ENCODE data around the gene CNOT1.
"Not testable (repeated sequence)": the region's sequence is repeated elsewhere in the genome, so short reads cannot be mapped to it uniquely, and the experiment has no call there.

CNOT1 gene

DNA sequence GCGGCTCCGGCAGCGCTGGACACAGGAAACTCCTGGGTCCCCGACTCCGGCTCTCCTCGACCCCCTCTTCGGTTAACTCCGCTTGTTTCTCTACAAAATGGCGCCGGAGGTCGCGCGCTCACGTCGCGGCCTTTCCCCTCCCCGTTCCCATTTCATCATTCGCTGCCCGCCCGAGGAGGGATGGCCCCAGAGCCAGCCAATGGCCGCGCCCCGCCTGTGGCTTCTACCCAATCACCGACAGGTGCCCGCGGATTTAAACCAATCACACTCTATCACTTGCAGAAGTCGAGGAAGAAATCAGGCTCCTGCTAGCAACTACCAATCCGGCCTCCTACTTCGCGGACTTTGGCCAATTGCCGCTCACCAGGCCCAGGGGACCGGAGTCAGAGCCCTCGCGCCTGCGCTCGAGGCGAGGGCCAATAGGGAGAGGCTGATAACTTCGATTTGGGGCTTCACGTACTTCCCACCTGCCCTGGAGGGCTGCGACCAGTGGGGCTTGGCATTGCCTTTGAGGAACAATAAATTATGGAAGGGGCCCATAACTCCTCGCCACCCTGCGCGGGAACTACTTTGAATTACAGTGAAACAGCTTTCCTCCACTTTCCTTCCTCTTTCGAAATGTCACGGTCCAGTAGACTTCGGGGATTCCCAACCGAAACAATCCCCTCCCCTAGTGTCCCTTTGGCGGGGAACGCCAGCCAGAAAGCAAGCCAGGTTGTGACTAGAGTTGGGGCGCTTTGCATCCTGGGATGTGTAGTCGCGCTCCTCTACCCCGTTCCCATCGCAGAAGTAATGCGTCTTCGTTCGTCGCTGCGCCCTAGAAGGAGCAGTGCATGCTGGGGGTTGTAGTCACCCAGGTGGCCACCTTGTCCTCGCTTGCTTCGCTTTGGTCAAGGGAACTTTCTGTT lies at the start of gene CNOT1:
CNOT1 (minus strand) TSS at position 94 of the 908 bp plus-strand sequence. CDS start 30,489 bp downstream, outside the sequence.
- peak; percentile 89 to 99 (median 98) for DNase-seq

DNA sequence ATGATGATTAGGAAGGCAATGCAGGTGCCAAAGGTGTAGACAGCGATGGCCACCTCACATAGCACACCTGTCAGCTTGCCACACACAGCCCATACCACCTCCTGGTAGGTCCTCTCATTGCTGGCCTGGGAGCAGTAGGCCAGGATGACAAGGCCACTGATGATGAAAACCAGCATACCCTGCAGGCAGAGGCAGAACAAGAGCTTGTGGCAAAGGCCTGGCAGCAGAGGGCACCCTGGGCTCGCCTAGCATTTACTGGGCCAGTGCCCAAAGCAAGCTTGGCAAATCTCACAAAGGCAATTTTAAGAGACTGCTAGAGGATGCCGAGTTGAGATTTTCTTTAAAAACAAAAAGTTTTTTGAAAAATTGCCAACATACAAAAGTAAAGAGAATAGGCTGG lies 49.1 kb upstream of the CNOT1 start:
- DNase-seq = peak in 41 of 56 donors; percentile 2 to 69 (median 34)

DNA sequence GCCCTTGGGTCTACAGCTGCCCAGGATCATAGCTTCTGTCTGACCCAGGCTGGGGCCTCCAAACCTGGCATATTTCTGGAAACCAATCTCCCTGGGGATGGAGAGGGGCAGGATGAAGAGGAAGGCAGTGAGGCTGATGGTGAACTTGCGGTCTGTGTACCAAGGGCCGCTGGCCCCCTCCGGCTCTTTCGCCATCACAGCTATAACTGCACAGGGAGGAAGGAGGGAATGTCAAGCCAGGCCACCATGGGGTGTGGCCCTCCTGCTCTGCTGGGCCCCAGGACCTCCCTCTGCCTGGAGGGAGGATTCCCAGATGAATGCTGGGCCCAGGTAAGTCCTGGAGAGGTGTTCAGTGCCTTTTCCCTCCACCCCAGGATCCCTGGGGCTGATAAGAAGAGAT lies 48.6 kb upstream of the CNOT1 start:
- DNase-seq = no peak

DNA sequence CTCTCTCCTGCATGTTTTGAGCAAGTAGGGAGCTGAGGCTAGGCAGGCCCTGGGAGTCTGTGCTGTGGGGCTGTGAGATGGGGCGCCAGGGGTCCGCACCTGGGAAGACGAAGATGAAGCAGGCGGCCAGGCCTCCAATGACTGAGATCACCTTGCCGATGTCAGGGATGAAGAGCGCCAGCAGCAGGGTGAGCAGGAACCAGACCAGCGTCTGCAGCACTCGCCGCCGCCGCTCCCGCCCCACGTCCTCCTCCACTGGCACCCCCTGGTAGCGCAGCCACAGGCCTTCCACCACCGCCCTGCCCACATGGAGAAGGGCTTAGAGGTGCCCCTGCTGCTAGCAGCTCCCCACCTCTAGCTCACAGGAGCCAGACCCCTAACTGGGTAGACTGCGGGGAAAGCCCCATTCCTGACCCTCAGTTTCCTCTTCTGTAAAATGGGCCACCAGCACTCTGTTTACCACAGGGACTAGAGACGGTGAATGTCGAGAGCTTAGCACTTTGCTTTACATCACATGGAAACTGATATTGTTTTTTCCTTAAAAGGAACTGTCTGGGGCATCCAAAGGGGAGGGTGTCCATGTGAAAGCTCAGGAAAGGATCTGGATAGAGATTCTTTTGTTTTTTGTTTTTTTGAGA lies 41.4 kb upstream of the CNOT1 start:
- no peak for DNase-seq

DNA sequence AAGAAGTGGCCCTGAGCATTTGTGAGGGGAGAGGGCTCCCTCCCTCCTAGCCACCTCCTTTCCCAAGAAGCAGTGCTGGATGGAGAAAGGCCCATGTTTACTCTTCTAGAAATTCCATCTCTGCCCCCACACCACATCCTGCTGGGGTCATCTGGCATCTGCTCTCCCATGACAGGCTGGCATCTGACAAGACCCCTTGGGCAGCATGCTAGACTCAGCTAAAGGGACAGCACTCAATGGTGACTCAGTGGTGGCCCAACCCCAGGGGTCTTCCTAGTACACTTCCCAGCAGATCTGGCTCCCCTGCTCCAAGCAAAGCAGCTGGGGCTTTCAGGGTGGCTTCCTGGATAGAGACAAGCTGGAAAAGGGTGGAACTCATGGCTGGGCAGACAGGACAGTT lies 40.6 kb upstream of the CNOT1 start:
- DNase-seq = no peak

DNA sequence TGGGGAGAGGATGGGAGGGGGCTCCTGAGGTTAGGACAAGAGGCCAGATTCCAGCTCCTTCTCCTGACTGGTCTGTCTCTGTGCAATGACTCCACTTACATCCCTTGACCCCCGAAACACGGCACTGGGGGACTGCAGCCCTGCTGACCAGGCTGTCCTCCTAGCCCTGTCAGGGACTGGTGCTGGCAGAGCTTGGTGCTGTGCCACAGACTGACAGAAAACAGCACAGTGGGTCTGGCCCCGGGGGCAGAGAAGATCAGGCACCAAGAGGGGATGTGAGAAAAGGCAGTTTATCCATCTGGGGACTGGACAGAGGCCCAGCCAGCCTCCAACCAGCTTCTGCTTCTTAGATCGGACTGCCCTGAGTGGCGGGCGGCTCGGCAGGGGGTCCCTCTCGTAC lies 35.6 kb upstream of the CNOT1 start:
- no peak for DNase-seq

DNA sequence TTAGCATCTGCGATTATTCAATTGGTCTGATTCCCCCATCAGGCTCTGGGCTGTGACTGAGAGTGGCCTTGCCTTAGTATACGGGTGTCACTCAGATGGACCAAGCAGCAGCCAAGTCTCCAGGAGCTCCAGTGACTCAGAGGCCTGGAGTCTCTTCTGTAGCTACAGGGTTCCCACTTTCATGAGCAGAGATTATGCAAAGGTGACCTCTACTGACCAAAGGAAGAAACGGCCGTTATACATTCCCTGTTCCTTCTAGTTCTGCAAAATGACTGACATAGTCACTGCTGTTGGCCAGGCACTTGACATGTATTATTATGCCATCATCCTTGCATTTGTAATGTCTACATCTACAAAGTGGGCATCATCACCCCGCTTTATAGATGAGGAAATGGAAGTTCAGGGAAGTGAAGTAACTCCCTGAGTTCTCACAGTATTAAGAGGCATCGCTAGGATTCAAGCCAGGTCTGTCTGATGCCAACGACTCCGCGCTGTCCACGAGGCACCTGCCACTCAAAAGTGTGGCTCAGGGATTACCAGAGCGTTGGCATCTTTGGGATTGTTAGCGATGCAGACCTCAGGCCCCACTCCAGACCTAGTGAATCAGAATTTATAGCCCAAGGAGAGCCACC lies 31.7 kb upstream of the CNOT1 start:
- DNase-seq = peak in 26 of 56 donors; percentile 8 to 61 (median 22)

DNA sequence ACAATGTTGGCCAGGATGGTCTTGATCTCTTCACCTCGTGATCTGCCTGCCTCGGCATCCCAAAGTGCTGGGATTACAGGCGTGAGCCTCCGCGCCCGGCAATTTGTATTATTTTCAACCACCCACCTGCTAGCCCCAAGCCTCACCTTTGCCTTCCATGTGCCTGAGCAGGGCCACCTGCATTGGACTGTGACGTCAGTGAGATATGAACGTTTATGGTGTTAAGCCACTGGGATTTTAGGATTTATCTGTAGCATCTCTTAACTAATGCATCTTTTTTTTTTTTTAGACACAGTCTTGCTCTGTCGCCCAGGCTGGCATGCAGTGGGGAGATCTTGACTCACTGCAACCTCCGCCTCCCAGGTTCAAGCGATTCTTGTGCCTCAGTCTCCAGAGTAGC lies 30.3 kb upstream of the CNOT1 start:
- DNase-seq = not testable (repeated sequence)

DNA sequence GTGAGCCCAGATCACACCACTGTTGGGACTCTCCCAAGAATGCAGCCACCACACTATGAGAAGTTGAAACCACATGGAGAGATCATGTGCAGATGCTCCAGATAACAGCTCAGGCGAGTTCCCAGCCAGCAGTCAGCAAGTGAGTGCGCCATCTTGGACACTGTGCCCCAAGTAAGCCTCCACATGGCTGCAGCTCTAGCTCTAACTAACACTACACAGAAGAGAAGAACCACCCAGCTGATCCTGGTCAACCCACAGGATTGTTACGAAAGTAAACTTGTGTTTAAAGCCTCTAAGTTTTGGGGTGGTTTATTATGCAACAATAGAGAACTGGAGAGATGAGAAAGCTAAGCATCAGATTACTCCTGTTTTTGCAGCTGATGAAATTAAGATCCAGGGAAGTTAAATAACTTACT lies 29.2 kb upstream of the CNOT1 start:
- DNase-seq = no peak

DNA sequence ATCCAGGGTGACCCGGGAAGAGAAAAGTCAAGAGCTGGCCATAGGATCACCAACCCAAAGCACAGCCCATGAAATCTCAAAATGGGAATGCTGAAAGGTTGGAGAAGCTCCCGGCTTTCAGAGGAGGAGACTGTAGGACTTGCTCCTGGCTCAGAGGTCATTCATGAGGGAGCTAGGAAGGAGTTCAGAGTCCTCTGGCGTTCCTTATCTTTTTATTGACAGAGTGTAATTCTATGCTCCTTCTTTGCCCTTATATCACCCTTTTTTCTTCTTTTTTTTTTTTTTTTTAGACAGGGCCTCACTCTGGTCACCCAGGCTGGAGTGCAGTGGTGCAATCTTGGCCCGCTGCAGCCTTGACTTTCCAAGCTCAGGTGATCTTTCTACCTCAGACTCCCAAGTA lies 27.3 kb upstream of the CNOT1 start:
- DNase-seq = no peak

DNA sequence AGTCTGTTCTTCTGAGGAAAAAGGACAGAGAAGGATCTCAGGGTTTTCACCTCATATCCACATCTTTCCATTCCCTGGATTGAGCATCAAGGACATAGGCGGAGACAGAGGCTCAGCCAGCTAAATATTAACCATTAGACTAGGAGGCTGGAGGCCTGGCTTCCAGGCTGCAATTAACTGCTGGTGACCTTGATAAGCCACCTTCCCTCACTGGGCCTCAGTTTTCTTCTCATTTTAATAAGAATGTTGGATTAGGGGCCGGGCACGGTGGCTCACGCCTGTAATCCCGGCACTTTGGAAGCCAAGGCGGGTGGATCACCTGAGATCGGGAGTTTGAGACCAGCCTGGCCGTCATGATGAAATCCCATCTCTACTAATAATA lies 25.6 kb upstream of the CNOT1 start:
- DNase-seq = no peak

DNA sequence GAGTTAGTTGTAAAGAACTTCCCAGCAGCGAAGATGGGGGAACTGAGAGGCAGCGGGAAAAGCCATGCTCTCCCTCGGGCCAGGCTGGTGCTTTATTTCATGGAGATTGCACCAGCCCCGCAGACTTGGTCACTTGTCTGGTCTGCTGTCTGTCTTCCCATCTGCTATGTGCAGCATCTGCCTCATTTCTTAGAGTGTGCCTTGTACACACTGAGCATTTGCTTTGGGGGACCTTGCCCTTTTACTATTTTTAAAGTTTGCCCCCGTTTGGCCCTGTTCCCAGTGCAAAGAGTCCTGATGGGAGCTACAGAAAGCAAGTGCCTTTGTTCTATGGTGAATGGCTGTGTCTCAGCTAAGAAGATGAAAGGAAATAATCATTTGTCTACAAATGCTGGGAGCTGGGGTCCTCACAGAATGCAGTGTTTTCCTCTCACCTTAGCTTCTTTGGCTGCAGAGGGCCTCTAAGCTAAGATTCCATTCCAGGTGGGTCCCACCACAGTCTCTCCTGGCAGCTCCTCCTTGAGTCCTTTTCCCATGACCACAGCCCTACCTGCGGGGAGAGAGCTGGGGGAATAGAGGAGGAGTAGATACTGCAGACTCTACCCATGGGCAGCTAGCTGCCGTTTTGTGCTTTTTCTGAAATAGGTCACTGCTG lies 25.1 kb upstream of the CNOT1 start:
- no peak for DNase-seq

DNA sequence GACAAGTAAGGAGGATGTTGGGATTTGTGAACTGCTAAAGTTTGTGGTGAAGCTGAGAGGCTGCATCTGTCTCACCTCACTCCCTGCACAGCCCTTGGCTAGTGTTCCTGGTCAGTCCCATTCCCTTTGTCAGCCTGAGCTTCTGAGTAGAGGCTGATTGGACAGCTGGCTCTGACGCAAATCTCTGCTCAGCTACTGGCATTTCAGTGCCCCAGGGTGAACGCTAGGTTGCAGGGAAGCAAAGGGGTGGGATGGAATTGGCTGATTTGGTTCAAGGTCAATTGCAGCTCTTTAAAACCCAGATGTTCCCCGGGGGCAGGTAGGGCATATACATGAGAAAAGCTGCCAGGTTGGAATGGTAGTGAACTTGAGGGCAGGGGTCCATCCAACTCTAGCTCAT lies 23.1 kb upstream of the CNOT1 start:
- no peak for DNase-seq

DNA sequence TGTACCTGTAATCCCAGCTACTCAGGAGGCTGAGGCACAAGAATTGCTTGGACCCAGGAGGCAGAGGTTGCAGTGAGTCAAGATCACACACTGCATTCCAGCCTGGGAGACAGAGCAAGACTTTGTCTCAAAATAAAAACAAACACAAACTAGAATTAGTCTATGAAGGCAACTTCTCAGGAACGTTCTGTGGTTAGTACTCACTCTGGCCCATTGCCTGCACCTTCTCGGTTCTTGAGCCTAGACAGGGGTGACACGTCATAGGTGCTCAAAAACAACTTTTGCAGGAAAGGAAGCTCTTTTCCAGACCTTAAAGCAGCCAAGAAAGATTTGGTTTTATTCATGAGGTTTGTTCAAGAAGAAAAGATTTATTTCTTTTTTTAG lies 22.3 kb upstream of the CNOT1 start:
- no peak for DNase-seq

DNA sequence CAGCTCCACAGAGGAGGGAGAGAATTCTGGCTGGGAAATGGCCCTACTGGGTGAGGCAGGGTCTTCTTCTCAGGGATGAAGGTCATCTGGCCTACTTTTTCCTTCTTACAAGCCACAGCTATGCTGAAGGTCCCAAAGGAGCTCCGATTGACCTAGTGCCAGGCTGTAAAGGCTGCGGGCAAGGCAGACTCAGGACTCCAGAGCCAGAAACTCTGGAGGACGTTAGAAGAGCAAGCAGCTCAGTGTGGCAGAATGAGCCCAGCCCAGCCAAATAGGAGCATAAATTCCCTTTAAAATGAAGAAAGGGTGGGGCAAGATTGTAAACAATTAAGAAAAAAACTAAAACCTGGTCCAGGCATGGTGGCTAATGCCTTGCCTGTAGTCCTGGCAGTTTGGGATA lies 20.1 kb upstream of the CNOT1 start:
- DNase-seq = no peak

DNA sequence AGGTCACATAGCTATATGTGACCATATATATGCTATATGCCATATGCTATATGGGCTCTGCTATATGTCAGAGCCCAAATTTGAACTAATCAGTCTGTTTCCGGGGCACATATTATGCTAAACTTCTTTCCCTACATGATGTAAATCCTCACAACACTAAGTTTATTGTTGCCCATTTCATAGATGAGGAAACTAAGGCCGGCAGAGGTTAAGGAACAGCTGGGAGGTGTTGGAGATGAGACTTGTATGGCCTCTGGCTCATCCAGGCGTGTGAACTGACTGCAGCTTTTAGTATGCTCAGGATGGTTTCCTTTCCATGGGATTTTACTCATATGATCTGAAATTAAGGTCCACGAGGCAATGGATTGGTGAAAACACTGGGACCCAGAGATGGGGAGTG lies 17.5 kb upstream of the CNOT1 start:
- no peak for DNase-seq

DNA sequence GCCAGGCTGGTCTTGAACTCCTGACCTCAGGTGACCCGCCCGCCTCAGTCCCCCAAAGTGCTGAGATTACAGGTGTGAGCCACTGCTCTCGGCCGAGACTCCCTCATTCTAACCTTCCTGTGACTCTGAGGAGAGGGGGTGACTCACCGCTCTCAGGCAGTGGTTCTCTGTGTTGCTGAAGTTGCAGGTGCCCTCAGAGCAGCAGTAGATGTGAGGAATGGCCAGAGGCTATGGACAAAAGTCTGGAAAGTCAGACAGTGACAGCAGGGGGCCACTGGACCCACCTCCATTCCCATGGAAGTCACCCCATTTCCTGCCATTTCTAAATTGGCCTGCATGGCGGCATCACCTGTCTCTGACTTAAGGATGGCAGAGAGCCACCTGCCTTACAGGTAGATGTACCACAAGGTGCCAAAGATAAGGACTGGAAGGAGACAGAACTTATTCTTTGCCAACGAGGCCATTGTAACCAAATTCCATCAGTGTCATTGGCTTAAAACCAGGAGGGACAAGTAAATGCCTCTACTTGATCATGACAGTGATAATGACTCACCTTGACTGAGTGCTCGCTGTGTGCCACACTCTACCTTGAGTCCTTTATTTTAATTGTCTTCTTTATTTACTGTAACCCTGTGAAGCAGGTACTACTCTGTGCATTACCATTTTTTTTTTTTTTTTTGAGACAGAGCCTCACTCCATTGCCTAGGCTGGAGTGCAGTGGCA lies 15.3 kb upstream of the CNOT1 start:
- no peak for DNase-seq

DNA sequence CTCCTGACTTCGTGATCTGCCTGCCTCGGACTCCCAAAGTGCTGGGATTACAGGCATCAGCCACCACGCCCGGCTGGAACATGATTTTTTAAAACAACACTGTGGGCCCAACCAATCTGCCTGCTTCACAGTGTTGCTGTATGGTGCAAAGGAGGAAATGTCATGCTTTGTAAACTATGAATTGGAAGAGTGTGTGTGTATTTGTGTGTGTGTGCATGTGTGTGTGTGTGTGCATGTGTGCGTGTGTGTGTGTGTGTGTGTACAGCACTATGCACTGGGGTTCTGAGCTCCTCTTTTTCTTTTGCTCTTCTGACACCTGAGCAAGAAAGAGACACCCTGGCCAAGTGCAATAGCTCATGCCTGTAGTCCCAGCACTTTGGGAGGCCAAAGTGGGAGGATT lies 14.5 kb upstream of the CNOT1 start:
- DNase-seq = no peak

DNA sequence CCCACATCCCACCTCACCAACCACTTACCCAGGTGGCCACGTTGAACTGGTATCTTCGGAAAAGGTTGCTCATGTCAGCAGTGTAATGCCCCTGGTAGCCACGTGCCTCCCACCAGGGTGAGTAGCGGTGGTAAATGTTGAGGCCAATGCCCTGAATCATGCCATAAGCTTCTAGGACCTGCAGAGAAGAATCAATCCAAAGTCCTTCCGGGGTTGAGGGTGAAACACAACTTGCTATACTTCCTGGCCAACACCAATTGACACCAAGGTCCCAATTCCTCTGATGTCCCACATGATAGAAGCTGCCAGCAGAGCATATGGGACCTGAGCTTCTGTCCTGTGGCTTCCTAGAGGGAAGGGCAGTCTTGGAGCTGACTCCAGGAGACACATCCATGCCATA lies 11.3 kb upstream of the CNOT1 start:
- DNase-seq = no peak

DNA sequence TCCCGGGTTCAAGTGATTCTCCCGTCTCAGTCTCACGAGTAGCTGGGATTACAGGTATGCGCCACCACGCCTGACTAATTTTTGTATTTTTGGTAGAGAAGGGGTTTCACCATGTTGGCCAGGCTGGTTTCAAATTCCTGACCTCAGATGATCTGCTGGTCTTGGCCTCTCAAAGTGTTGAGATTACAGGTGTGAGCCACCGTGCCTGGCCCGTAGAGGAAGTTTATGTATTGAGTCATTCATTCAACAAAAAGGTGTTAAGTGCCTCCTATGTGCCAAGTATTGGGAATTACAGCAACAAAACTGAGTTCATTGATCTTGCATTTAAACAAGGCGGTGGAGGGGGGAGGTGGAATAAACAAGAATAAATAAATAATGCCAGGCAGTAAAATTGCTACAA lies 10.2 kb upstream of the CNOT1 start:
- no peak for DNase-seq

DNA sequence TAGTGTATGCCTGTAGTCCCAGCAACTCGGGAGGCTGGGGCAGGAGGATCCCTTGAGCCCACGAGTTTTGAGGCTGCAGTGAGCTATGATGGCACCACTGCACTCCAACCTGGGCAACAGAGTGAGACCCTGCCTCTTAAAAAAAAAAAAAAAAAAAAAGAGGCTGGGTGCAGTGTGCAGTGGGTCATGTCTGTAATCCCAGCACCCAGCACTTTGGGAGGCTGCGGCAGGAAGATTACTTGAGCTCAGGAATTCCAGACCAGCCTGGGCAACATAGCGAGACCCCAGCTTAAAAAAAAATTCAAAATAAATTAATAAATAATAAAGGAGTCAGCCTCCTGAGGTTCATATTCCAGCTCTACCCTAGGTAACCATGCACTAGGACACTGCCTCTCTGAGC lies 9.6 kb upstream of the CNOT1 start:
- no peak for DNase-seq
